ENCODE results near the gene TTLL10. TPM values are rescaled to one million over a fixed set of nuclear protein-coding genes. Genes with fewer than 3 reads are reported as not detected.

TTLL10 gene
- polyA plus RNA-seq, 2 donors = 0.28 to 0.43 TPM

DNA sequence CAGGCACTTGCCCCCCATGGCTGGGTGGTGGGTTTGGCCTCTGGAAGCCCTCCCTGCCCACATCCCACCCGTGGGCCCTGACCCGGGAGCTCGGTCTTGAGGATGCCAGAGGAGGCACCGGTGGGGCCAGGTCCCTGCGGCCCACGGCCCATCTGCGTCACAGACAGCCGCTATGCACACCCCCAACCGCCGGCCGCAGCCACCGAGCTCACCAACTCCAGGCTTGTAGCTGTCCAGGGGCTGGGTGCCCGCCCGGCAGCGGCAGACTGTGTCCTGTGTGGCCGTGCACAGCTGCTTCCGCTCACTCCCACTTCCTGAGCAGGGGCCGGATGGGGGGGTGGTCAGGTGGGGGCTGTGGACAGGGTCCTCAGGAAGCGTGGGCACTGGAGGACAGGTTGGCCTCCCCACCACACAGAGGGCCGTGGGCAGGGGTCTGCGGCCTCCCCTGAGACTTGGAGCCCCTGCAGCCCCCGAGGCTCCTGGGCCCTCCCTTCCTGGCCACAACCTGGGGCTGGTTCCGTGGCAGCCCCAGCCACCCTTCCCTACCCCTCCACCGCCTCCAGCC lies 39.2 kb downstream of the TTLL10 start:
- Histone ChIP-seq H3K4me1 (ENCODE audit: control insufficient read depth in 2 of 2, insufficient read depth in 2 of 2, low read length in 1 of 2) (peaks cover 3 to 16% of the 10 kb centered on the region in 2 donors), H3K27ac (ENCODE audit: low read depth in 2 of 2, low read length in 1 of 2) (peak overlapping the region in 1 of 2 donors; percentile 16), H3K36me3 (ENCODE audit: control insufficient read depth in 2 of 2, insufficient read depth in 2 of 2, low read length in 1 of 2) (peaks cover 0 to 17% of the 10 kb centered on the region in 2 donors), H3K4me3 (ENCODE audit: low read depth in 1 of 2, low read length in 2 of 2) (peak overlapping the region in 1 of 2 donors; percentile 22), H3K27me3 (ENCODE audit: control insufficient read depth in 1 of 2, insufficient read depth in 2 of 2, low read length in 2 of 2) (no peaks in the 10 kb centered on the region), H3K9me3 (ENCODE audit: control insufficient read depth in 2 of 2, insufficient read depth in 1 of 2, low read depth in 1 of 2, low read length in 1 of 2) (no peaks in the 10 kb centered on the region)
- 55 to 56% methylated on average over 22 to 24 of the region's 24 CpGs for WGBS, 2 donors

DNA sequence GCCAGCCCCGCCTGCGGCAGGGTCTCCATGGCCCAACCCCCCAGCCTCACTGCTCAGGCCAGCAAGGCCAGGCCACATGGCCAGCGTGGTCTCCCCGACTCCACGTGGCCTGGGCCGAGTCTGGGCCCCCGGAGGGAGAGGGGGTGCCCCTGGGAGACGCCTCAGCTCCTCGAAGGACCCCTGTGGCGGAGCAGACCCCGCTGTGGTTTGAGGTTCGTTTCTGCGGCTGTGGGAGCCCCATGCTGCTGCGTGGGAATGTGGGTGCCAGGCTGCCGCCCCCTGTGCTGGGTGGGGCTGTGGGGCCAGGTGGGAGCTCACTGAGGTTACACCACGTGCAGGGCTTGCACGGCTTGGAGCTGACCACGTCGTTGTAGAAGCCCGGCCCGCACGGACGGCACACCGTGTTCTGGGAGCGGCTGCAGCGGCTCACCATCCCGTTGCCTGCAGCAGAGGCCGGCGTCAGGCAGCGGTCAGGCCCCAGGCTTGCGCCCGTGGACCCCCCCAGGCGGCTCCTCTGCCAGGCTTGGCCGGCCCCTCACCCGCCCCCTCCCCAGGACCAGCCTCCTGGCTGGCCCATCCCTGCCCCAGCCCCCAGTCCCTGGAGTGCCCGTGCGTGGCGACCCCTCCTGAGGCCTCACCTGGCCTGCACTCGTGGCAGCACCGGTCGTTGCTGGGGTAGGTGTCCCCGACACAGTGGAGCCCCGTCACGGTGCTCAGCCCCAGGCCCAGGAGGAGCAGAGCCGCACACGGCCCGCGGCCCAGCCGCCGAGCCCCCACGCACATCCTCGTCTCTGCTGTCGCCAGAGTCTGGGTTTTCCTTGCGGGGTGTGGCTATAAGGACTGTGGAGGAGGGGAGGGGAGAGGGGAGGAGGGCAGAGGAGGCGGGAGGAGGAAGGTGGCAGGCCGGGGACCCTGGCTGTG lies 39.9 kb downstream of the TTLL10 start, which contains the start of gene TNFRSF4:
Gene TNFRSF4 (minus strand): TSS at position 809 of the 921 bp plus-strand sequence. CDS start 26 bp downstream, at position 783.
- Histone ChIP-seq H3K27ac (ENCODE audit: low read depth in 2 of 2, low read length in 1 of 2) (no peak within 1 kb of the TSS), H3K9me3 (ENCODE audit: control insufficient read depth in 2 of 2, insufficient read depth in 1 of 2, low read depth in 1 of 2, low read length in 1 of 2) (no peaks in the 10 kb centered on the region), H3K4me1 (ENCODE audit: control insufficient read depth in 2 of 2, insufficient read depth in 2 of 2, low read length in 1 of 2) (peaks cover 4 to 18% of the 10 kb centered on the region in 2 donors), H3K4me3 (ENCODE audit: low read depth in 1 of 2, low read length in 2 of 2) (no peak within 1 kb of the TSS), H3K27me3 (ENCODE audit: control insufficient read depth in 1 of 2, insufficient read depth in 2 of 2, low read length in 2 of 2) (no peaks in the 10 kb centered on the region), H3K36me3 (ENCODE audit: control insufficient read depth in 2 of 2, insufficient read depth in 2 of 2, low read length in 1 of 2) (peaks cover under 1 to 23% of the 10 kb centered on the region in 2 donors)
- WGBS, 2 donors = 46 to 57% methylated on average over 51 to 56 of the region's 56 CpGs

DNA sequence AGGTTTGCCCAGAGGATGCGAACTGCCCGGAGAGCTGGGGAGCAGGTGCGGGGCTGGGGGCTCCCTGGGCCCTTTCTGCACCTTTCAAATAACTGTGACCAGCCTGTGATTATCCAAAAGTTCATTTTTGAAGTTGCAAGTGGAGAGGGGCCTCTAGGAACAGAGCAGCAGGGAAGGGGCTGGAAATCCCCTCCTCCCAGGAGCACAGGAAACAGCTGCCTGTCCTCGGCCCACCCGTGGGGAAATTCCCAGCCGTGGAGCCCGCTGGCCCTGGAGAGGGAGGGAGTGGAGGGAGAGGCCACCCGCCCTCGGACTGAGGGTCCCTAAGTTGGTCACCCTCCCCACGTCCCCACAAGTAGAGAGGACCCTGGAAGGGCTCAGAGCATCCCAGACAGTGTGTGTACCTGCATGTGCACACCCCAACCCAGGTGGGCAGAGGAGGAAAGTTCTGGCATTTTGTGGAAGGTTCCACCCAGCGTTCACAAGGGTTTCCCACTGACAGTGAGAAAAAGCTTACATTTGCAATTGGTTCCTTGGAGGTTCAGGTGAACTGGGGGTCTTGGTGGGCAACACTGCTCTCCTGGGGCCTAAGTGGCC lies 41.5 kb downstream of the TTLL10 start:
- H3K4me1 ChIP-seq (ENCODE audit: control insufficient read depth in 2 of 2, insufficient read depth in 2 of 2, low read length in 1 of 2) = peaks cover 4 to 18% of the 10 kb centered on the region in 2 donors
- 53 to 58% methylated on average over 11 of the region's 11 CpGs for WGBS, 2 donors
- H3K4me3 ChIP-seq (ENCODE audit: low read depth in 1 of 2, low read length in 2 of 2) = no peak overlapping the region
- no peaks in the 10 kb centered on the region for H3K27me3 ChIP-seq (ENCODE audit: control insufficient read depth in 1 of 2, insufficient read depth in 2 of 2, low read length in 2 of 2)
- H3K9me3 ChIP-seq (ENCODE audit: control insufficient read depth in 2 of 2, insufficient read depth in 1 of 2, low read depth in 1 of 2, low read length in 1 of 2) = no peaks in the 10 kb centered on the region
- H3K36me3 ChIP-seq (ENCODE audit: control insufficient read depth in 2 of 2, insufficient read depth in 2 of 2, low read length in 1 of 2) = peaks cover 4 to 38% of the 10 kb centered on the region in 2 donors
- H3K27ac ChIP-seq (ENCODE audit: low read depth in 2 of 2, low read length in 1 of 2) = no peak overlapping the region

DNA sequence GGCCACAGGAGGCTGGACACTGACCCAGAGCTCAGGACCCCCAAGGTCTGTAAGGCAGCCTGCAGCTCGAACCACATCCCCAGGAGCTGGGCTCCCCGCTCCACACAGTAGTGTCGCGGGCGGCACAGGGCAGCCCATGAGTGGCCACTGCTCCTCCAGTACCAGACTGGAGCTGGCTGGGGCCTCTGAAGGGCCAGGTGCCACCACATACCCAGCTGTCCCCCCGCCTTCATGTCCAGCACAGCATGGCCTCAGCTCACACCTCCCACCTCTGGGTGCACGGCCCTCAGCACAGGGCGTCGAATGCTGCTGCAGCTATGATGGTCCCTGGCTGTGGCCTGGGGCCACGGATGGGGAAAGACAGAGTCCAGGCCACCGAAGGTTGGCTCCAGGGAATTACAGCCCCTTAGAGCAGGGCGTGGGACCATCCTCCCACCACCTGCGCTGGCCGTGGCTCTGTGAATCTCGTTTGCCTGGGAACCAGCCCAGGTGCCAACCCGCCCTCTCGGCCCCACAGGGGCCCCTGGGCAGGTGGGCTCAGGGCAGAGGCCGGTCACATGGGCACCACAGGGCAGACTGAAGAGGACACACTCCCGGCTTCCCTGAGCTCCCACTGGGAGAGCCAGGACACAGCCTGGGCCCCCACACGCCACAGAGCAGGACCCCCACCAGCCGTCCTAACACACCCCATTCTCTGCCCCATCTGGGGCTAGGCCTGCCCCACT lies 42.4 kb downstream of the TTLL10 start:
- Histone ChIP-seq H3K27me3 (ENCODE audit: control insufficient read depth in 1 of 2, insufficient read depth in 2 of 2, low read length in 2 of 2) (no peaks in the 10 kb centered on the region), H3K36me3 (ENCODE audit: control insufficient read depth in 2 of 2, insufficient read depth in 2 of 2, low read length in 1 of 2) (peaks cover 7 to 44% of the 10 kb centered on the region in 2 donors), H3K27ac (ENCODE audit: low read depth in 2 of 2, low read length in 1 of 2) (no peak overlapping the region), H3K4me3 (ENCODE audit: low read depth in 1 of 2, low read length in 2 of 2) (no peak overlapping the region), H3K9me3 (ENCODE audit: control insufficient read depth in 2 of 2, insufficient read depth in 1 of 2, low read depth in 1 of 2, low read length in 1 of 2) (no peaks in the 10 kb centered on the region), H3K4me1 (ENCODE audit: control insufficient read depth in 2 of 2, insufficient read depth in 2 of 2, low read length in 1 of 2) (peaks cover 4 to 18% of the 10 kb centered on the region in 2 donors)
- 86 to 90% methylated on average over 18 to 21 of the region's 21 CpGs for WGBS, 2 donors

DNA sequence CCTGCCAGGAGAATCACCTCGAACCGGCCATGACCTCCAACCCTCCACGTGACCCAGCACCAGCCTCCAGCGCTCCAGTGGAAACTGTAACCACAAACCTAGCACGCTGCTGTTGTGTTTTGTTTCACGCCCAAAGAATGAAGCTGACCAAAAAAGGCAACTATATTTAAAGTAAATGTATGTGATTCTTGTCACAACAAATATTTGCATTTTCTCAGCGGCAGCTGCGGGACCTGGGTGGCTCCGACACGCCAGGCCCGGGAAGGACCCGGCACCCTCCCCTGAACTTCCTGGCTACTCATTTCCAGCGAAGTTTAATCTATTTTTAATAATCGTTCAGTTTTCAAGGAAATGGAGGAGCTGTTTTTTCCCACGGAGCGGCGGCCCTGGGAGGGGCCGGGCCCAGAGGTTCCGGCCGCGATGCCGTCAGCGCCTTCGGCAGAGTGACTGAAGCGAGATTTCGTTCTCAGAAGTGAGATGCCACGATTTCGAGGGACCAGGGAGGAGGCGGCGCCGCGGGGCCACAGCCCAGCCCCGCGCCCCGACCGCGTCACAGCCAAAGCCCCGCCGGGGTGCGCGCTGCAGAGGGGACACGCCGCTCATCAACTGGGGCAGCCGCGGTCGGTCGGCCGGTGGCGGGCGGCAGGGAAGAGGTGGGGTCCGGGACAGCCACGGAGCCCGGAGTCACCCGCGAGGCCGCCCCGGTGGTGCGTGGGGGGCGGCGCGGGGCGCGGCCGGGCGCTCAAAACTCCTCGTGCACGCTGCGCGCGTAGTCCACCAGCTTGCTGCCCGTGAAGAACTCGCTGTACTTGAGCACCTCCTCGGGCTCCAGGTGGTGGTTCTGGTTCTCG lies 43.3 kb downstream of the TTLL10 start:
- H3K27me3 ChIP-seq (ENCODE audit: control insufficient read depth in 1 of 2, insufficient read depth in 2 of 2, low read length in 2 of 2) = no peaks in the 10 kb centered on the region
- H3K4me1 ChIP-seq (ENCODE audit: control insufficient read depth in 2 of 2, insufficient read depth in 2 of 2, low read length in 1 of 2) = peaks cover 4 to 18% of the 10 kb centered on the region in 2 donors
- H3K36me3 ChIP-seq (ENCODE audit: control insufficient read depth in 2 of 2, insufficient read depth in 2 of 2, low read length in 1 of 2) = peaks cover 10 to 47% of the 10 kb centered on the region in 2 donors
- WGBS, 2 donors = 89 to 92% methylated on average over 58 to 74 of the region's 74 CpGs
- no peak overlapping the region for H3K27ac ChIP-seq (ENCODE audit: low read depth in 2 of 2, low read length in 1 of 2)
- no peak overlapping the region for H3K4me3 ChIP-seq (ENCODE audit: low read depth in 1 of 2, low read length in 2 of 2)
- H3K9me3 ChIP-seq (ENCODE audit: control insufficient read depth in 2 of 2, insufficient read depth in 1 of 2, low read depth in 1 of 2, low read length in 1 of 2) = no peaks in the 10 kb centered on the region

DNA sequence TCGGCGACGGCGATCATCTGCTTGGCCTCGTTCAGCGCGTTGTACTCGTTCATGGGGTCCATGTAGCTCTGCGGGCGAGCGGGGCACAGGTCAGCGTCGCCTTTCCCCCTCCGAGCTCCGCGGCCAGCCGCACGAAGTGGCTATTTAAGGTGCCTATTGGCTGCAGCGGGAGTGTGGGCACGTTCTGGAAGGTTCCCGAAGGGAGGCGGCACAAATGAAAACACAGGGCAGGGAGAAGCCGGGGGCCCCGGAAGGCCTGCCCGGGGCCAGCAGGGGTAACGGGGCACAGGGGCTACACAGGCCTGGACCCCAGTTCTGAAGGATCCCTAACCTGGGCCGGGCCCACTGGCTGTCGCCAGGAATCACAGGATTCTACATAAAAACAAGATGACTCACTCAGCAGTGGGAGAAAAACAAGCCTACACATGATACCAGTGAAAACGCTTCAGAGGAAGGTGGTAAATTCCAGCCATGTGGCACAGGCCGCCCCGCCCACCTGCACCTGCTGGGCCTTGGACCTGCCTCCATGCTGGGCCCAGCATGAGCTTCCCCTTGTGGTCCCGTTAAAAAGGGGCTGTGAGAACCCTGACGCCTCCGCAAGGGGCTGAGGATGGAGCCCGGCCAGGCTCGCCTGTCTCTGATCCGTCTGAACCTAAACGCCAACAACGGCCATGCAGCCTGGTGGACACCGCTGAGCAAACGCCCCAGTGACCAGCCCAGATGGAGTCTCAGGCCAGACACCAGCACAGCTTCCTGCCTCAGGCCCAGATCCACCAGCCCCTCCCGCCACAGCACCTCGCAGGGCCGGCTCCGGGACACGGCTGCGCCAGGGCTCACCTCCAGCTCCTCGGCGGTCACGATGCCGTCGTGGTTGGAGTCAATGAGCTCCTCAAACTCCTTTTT lies 44.2 kb downstream of the TTLL10 start:
- H3K27me3 ChIP-seq (ENCODE audit: control insufficient read depth in 1 of 2, insufficient read depth in 2 of 2, low read length in 2 of 2) = no peaks in the 10 kb centered on the region
- H3K36me3 ChIP-seq (ENCODE audit: control insufficient read depth in 2 of 2, insufficient read depth in 2 of 2, low read length in 1 of 2) = peaks cover 14 to 53% of the 10 kb centered on the region in 2 donors
- peaks cover 0 to 2% of the 10 kb centered on the region in 2 donors for H3K9me3 ChIP-seq (ENCODE audit: control insufficient read depth in 2 of 2, insufficient read depth in 1 of 2, low read depth in 1 of 2, low read length in 1 of 2)
- H3K27ac ChIP-seq (ENCODE audit: low read depth in 2 of 2, low read length in 1 of 2) = no peak overlapping the region
- 81 to 84% methylated on average over 52 of the region's 52 CpGs for WGBS, 2 donors
- H3K4me1 ChIP-seq (ENCODE audit: control insufficient read depth in 2 of 2, insufficient read depth in 2 of 2, low read length in 1 of 2) = peaks cover 6 to 23% of the 10 kb centered on the region in 2 donors
- no peak overlapping the region for H3K4me3 ChIP-seq (ENCODE audit: low read depth in 1 of 2, low read length in 2 of 2)

DNA sequence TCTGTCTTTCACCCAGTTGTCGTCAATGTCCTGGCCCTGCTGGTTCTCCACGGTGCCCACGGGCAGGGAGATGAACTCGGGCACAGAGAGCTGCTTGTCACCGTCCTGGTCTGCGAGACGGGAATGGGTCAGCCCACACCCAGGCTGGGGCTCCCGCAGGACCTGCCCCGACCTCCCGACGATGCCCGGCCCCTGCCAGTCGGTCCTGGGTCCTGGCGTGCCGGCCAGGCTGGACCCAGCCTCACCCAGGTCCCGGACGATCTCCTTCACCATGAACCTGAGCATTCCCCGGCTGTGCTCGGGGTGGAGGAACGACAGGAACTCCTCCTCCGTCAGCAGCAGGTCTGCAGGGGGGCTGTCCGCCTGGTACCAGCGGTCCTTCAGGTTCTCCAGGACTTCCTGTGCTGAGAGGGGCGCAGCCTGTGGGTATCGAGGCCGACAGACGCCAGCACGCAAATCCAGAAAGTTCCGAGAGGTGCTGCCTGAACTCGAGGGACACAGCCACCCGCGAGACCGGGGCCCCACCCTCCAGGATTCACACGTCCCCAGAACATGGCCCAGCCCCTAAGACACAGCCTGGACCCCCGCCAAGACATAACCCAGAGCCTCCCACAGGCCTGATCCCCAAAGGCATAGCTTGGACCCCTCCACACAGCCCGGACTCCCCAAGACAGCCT lies 45.0 kb downstream of the TTLL10 start:
- H3K27ac ChIP-seq (ENCODE audit: low read depth in 2 of 2, low read length in 1 of 2) = no peak overlapping the region
- H3K27me3 ChIP-seq (ENCODE audit: control insufficient read depth in 1 of 2, insufficient read depth in 2 of 2, low read length in 2 of 2) = no peaks in the 10 kb centered on the region
- 91 to 94% methylated on average over 36 of the region's 36 CpGs for WGBS, 2 donors
- peaks cover 0 to 3% of the 10 kb centered on the region in 2 donors for H3K9me3 ChIP-seq (ENCODE audit: control insufficient read depth in 2 of 2, insufficient read depth in 1 of 2, low read depth in 1 of 2, low read length in 1 of 2)
- H3K4me1 ChIP-seq (ENCODE audit: control insufficient read depth in 2 of 2, insufficient read depth in 2 of 2, low read length in 1 of 2) = peaks cover 6 to 18% of the 10 kb centered on the region in 2 donors
- H3K4me3 ChIP-seq (ENCODE audit: low read depth in 1 of 2, low read length in 2 of 2) = no peak overlapping the region
- peaks cover 14 to 60% of the 10 kb centered on the region in 2 donors for H3K36me3 ChIP-seq (ENCODE audit: control insufficient read depth in 2 of 2, insufficient read depth in 2 of 2, low read length in 1 of 2)
